Sigmoid colon (tissue), 7 donors: Measurements from ENCODE around the gene USP12. TPM values are rescaled to one million over a fixed set of nuclear protein-coding genes. Genes with fewer than 3 reads are reported as not detected.
"Not testable (repeated sequence)": the region's sequence is repeated elsewhere in the genome, so short reads cannot be mapped to it uniquely, and the experiment has no call there.

Source experiments
- DNase-seq: peaks from one replicate; pipeline ENCODE4 v3.0.0-alpha.2; 2019
- H3K27ac ChIP-seq, 4 donors: fragments of 200-600 bp; sonication (generic); one replicate each; pipeline ENCODE4 v1.5.1; 2016 to 2019; ENCODE audit warnings: mild to moderate bottlenecking in 1 of 4
- H3K27me3 ChIP-seq, 3 donors: fragments of 200-600 bp; sonication (generic); one replicate each; pipeline ENCODE4 v1.5.1; 2019; ENCODE audit warnings: mild to moderate bottlenecking in 1 of 3
- H3K36me3 ChIP-seq, 4 donors: fragments of 200-600 bp; sonication (generic); one replicate each; pipeline ENCODE4 v1.5.1; 2016 to 2019
- H3K4me1 ChIP-seq, 4 donors: fragments of 200-600 bp; sonication (generic); one replicate each; pipeline ENCODE4 v1.5.1; 2017 to 2019
- H3K4me3 ChIP-seq, 4 donors: fragments of 200-600 bp; sonication (generic); one replicate each; pipeline ENCODE4 v1.5.1; 2017 to 2019; ENCODE audit warnings: mild to moderate bottlenecking in 2 of 4, moderate library complexity in 1 of 4
- H3K9me3 ChIP-seq, 4 donors: fragments of 200-600 bp in 3 of 4; sonication (generic) in 3 of 4; one replicate each; pipeline versions ENCODE4 v1.5.1 to v1.6.1; 2013 to 2019
- EP300 ChIP-seq, 4 donors: sonication (generic); formaldehyde crosslinking; IDR thresholded peaks; one replicate each; pipeline ENCODE4 v1.6.1; 2017; ENCODE audit warnings: antibody characterized with exemption in 4 of 4
- POLR2A ChIP-seq, 2 donors: fragments of 450-650 bp; IDR thresholded peaks; one replicate each; pipeline ENCODE4 v1.6.1; 2016; ENCODE audit warnings: antibody characterized with exemption in 2 of 2, mild to moderate bottlenecking in 2 of 2, moderate library complexity in 2 of 2
- POLR2AphosphoS5 ChIP-seq, 4 donors: sonication (generic); formaldehyde crosslinking; IDR thresholded peaks; one replicate each; pipeline ENCODE4 v1.6.1; 2017; ENCODE audit warnings: antibody characterized with exemption in 4 of 4
- WGBS, 2 donors: extraction: QIAGEN DNeasy Blood & Tissue Kit; methylation state at CpG; one replicate each; pipeline ENCODE4 v1.1.7; 2013; 5-methylcytosine and 5-hydroxymethylcytosine counted together
- intact Hi-C: fragments of 100-400 bp; cut with DNase I; formaldehyde crosslinking; loops from one replicate; pipeline ENCODE4 v1.15.1; 2023
- polyA plus RNA-seq, 3 donors: library from polyadenylated mRNA; stranded (reverse); fragments of 200-250 nt; gene quantifications; one replicate each; pipeline ENCODE4 v1.2.3, GENCODE V29; 2013
- total RNA-seq, 4 donors: library from RNA; depleted of rRNA; stranded (reverse); fragments of >200 nt; gene quantifications; one replicate each; pipeline ENCODE4 v1.1.0, GENCODE V29; 2016
- TF ChIP-seq, protein P1 (sequence below), 4 experiments: fragments of 450-650 bp in 3 of 4; fragments of 200-600 bp in 1 of 4; IDR thresholded peaks; one replicate each; pipeline ENCODE4 v1.5.1; 2016 to 2019; ENCODE audit warnings: antibody characterized with exemption in 4 of 4, mild to moderate bottlenecking in 3 of 4, moderate library complexity in 2 of 4
- donor health status: healthy with polysubstance abuse.
- donor health status: Bipolar disorder and iron deficiency.
- donor health status: healthy.

Gene USP12
- total and polyA plus RNA-seq, 7 donors: 20.3 to 91.3 (median 69.5) TPM

DNA sequence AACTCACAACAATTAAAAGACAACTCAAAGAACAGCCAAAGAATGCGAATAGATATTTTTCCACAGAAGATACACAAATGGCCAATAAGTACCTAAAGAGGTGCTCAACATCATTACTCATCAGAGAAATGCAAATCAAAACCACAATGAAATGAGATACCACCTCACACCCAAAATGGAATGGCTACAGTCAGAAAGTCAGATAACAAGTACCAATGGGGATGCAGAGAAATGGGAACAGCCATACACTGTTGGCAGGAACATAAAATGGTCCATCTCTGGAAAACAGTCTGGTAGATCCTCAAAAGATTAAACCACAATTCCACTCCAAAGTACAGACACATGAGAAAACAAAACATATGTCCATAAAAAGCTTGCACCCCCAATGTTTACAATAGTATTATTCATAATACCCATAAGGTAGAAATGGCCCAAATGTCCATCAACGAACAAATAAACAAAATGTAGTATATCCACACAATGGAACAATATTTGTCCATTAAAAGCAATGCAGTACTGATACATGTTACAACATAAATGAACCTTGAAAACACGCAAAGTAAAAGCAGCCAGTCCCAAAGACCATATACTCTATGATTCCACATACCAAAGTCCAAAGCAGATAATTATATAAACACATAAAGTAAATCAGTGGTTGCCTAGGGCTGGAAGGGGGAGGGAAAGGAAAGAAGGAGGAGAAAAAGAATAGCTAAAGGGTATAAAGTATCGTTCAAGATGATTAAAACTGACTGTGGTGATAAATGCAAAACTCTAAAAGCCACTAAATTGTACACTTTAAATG is 19.6 kb downstream of the USP12 start:
- peaks cover 0 to 54% (median 32%) of the 10 kb centered on the region in 4 donors for H3K4me1 ChIP-seq
- no peak for DNase-seq
- 26 to 52% methylated on average over 4 of the region's 4 CpGs for WGBS, 2 donors
- no peaks in the 10 kb centered on the region for H3K9me3 ChIP-seq
- H3K27ac ChIP-seq: peak overlapping the region in 1 of 4 donors; percentile 2
- no peak for TF ChIP-seq EP300 (IDR thresholded peaks at IDR 0.05)
- no peak for TF ChIP-seq POLR2A (IDR thresholded peaks at IDR 0.05)
- TF ChIP-seq, protein P1, sequence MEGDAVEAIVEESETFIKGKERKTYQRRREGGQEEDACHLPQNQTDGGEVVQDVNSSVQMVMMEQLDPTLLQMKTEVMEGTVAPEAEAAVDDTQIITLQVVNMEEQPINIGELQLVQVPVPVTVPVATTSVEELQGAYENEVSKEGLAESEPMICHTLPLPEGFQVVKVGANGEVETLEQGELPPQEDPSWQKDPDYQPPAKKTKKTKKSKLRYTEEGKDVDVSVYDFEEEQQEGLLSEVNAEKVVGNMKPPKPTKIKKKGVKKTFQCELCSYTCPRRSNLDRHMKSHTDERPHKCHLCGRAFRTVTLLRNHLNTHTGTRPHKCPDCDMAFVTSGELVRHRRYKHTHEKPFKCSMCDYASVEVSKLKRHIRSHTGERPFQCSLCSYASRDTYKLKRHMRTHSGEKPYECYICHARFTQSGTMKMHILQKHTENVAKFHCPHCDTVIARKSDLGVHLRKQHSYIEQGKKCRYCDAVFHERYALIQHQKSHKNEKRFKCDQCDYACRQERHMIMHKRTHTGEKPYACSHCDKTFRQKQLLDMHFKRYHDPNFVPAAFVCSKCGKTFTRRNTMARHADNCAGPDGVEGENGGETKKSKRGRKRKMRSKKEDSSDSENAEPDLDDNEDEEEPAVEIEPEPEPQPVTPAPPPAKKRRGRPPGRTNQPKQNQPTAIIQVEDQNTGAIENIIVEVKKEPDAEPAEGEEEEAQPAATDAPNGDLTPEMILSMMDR (IDR thresholded peaks at IDR 0.05): no peak
- TF ChIP-seq POLR2AphosphoS5 (IDR thresholded peaks at IDR 0.05): no peak
- intact Hi-C loops: loop anchor here (10.0 kb wide), 1 partner anchor 57 kb away; no protein-coding TSS in a partner anchor
- H3K4me3 ChIP-seq: no peak overlapping the region
- H3K27me3 ChIP-seq: no peaks in the 10 kb centered on the region
- H3K36me3 ChIP-seq: no peaks in the 10 kb centered on the region

DNA sequence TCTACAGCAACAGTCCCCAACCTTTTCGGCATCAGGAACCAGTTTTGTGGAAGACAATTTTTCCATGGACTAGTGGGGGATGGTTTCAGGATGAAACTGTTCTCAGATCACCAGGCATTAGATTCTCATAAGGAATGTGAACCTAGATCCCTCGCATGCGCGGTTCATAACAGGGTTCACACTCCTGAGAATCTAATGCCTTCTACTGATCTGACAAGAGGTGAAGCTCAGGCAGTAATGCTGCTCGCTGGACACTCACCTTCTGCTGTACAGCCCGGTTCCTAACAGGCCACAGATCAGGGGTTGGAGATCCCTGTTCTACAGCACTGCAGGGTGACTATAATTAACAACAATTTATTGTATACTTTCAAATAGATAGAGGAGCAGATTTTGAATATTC is 21.9 kb downstream of the USP12 start:
- DNase-seq: no peak
- Histone ChIP-seq H3K36me3 (no peaks in the 10 kb centered on the region), H3K4me1 (peaks cover 0 to 73% (median 47%) of the 10 kb centered on the region in 4 donors), H3K27me3 (no peaks in the 10 kb centered on the region), H3K27ac (no peak overlapping the region), H3K9me3 (no peaks in the 10 kb centered on the region), H3K4me3 (no peak overlapping the region)
- TF ChIP-seq, protein P1 (IDR thresholded peaks at IDR 0.05): no peak
- TF ChIP-seq POLR2A (IDR thresholded peaks at IDR 0.05) (no peak), POLR2AphosphoS5 (IDR thresholded peaks at IDR 0.05) (no peak), EP300 (IDR thresholded peaks at IDR 0.05) (no peak)
- 93 to 94% methylated on average over 6 of the region's 6 CpGs for WGBS, 2 donors
- intact Hi-C loops: loop anchor here (10.0 kb wide), 1 partner anchor 55 kb away; no protein-coding TSS in a partner anchor

DNA sequence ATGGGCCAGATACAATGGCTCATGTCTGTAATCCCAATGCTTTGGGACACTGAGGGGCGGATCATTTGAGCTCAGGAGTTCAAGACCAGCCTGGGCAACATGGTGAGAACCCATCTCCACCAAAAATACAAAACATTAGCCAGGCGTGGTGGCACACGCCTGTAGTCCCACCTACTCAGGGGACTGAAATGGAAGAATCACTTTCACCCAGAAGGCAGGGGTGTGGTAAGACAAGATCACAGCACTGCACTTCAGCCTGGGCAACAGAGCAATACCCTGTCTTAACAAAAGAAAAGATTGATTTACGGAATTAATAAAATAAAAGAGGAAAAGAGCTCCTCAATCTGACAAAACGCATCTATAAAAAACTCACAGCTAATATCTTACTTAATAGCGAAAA is 22.7 kb downstream of the USP12 start:
- WGBS, 2 donors: 91% methylated on average over 6 of the region's 6 CpGs
- H3K4me1 ChIP-seq: peaks cover 0 to 72% (median 43%) of the 10 kb centered on the region in 4 donors
- H3K4me3 ChIP-seq: no peak overlapping the region
- H3K27me3 ChIP-seq: no peaks in the 10 kb centered on the region
- DNase-seq: no peak
- no peaks in the 10 kb centered on the region for H3K9me3 ChIP-seq
- intact Hi-C loops: no loop called here
- H3K27ac ChIP-seq: no peak overlapping the region
- no peaks in the 10 kb centered on the region for H3K36me3 ChIP-seq
- TF ChIP-seq POLR2A (IDR thresholded peaks at IDR 0.05): no peak
- TF ChIP-seq, protein P1 (IDR thresholded peaks at IDR 0.05): no peak

DNA sequence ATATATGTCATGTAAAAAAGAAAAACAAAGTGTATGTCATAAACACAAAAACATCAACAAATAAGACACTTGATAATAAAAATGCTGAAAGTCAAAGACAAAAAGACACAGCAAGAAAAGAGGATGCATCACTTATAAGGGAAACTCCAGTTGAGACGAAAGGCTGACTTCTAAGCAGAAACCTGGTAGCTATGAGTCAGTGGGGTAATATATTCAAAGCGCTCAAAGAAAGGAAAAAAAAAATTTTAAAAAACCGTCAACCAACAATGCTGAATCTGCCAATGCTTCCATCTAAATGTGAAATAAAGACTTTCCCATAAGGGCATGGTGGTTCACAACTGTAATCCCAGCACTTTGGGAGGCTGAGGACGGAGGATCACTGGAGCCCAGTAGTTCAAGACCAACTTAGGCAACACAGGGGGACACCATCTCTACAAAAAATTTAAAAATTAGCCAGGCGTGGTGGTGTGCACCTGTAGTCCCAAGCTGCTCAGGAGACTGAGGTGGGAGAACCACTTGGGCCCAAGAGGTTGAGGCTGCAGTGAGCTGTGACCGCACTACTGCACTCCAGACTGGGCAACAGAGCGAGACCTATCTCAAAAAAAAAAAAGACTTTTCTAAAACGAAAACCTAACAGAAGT is 24.0 kb downstream of the USP12 start:
- H3K4me1 ChIP-seq: peaks cover 0 to 66% (median 38%) of the 10 kb centered on the region in 4 donors
- TF ChIP-seq POLR2AphosphoS5 (IDR thresholded peaks at IDR 0.05) (no peak), EP300 (IDR thresholded peaks at IDR 0.05) (no peak)
- no peaks in the 10 kb centered on the region for H3K9me3 ChIP-seq
- H3K36me3 ChIP-seq: no peaks in the 10 kb centered on the region
- no peak for DNase-seq
- intact Hi-C loops: no loop called here
- no peak overlapping the region for H3K4me3 ChIP-seq
- 67 to 90% methylated on average over 8 of the region's 8 CpGs for WGBS, 2 donors
- H3K27me3 ChIP-seq: no peaks in the 10 kb centered on the region
- peak overlapping the region in 1 of 4 donors; percentile 30 for H3K27ac ChIP-seq

DNA sequence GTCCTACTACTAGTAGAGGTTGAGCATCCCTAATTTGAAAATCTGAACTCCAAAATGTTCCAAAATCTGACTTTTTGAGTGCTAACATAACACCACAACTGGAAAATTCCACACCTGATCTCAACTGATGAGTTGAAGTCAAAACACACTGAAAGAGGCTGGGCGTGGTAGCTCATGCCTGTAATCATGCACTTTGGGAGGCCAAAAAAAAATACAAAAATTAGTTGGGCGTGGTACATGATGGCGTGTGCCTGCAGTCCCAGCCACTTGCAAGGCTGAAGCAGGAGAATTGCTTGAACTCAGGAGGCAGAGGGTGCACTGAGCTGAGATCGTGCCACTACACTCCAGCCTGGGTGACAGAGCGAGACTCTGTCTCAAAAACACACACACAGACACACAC is 29.9 kb downstream of the USP12 start:
- intact Hi-C loops: no loop called here
- no peak for DNase-seq
- no peaks in the 10 kb centered on the region for H3K27me3 ChIP-seq
- H3K4me3 ChIP-seq: no peak overlapping the region
- H3K4me1 ChIP-seq: peaks cover 0 to 56% (median 40%) of the 10 kb centered on the region in 4 donors
- TF ChIP-seq POLR2AphosphoS5 (IDR thresholded peaks at IDR 0.05): no peak
- TF ChIP-seq, protein P1 (IDR thresholded peaks at IDR 0.05): no peak
- no peak for TF ChIP-seq EP300 (IDR thresholded peaks at IDR 0.05)
- TF ChIP-seq POLR2A (IDR thresholded peaks at IDR 0.05): no peak
- H3K27ac ChIP-seq: no peak overlapping the region
- WGBS, 2 donors: 85 to 95% methylated on average over 5 of the region's 5 CpGs
- H3K36me3 ChIP-seq: no peaks in the 10 kb centered on the region
- no peaks in the 10 kb centered on the region for H3K9me3 ChIP-seq

DNA sequence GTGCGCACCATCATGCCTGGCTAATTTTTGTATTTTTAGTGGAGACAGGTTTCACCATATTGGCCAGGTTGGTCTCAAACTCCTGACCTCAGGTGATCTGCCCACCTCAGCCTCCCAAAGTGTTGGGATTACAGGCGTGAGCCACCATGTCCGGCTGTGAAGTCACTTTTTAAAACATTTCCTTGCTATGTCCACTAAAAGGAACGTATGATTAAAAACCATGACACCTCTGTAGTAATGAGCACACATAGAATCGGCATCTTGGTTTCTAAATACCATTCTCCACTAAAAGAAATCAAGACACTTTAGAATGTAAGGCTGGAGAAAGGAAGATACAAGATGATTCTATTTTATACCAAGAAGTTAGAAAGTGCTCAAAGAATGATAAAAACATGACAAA is 30.5 kb downstream of the USP12 start:
- H3K4me3 ChIP-seq, H3K9me3 ChIP-seq, H3K36me3 ChIP-seq, H3K27ac ChIP-seq, H3K27me3 ChIP-seq, DNase-seq, intact Hi-C loops: not testable (repeated sequence)
- H3K4me1 ChIP-seq: peaks cover 0 to 56% (median 41%) of the 10 kb centered on the region in 4 donors
- WGBS, 2 donors: 96 to 97% methylated on average over 5 of the region's 5 CpGs
